OCI-LY7 (cell line): ENCODE results near the gene B9D2. TPM values are rescaled to one million over a fixed set of nuclear protein-coding genes. Genes with fewer than 3 reads are reported as not detected.

Experiments
- BruUV-seq: library from RNA; stranded (reverse); fragments of 400-500 nt; replicated peaks from 2 replicates; lab custom pipeline; 2021; lab: Mats Ljungman, UMichigan
- CTCF ChIA-PET: fragments of 300-600 bp; sonication (Branson Sonifier 250); formaldehyde crosslinking; loops from one replicate; lab custom pipeline; 2022; ENCODE audit warnings: antibody characterized with exemption; ENCODE audit not compliant: unreplicated experiment; lab: Charles Lee
- POLR2A ChIA-PET: fragments of 300-600 bp; sonication (Branson Sonifier 250); formaldehyde crosslinking; loops from one replicate; lab custom pipeline; 2022; ENCODE audit warnings: antibody characterized with exemption; lab: Charles Lee
- DNase-seq: peaks from one replicate; pipeline ENCODE4 v3.0.0-alpha.2; 2015; ENCODE audit warnings: low spot score
- H2AFZ ChIP-seq: fragments of 200-600 bp; sonication (generic), shearing (Covaris generic); 2 replicates; pipeline ENCODE4 v1.6.1; 2014; ENCODE audit warnings: mild to moderate bottlenecking, antibody characterized with exemption, low read length, moderate library complexity
- H3K27ac ChIP-seq: fragments of 200-600 bp; sonication (generic); 2 replicates; pipeline ENCODE4 v1.5.1; 2014; ENCODE audit warnings: mixed run types, low read depth, mild to moderate bottlenecking, moderate library complexity, low read length, inconsistent platforms; ENCODE audit not compliant: poor library complexity, severe bottlenecking
- H3K36me3 ChIP-seq: fragments of 200-600 bp; sonication (generic); 2 replicates; pipeline ENCODE4 v1.6.1; 2014; ENCODE audit warnings: mild to moderate bottlenecking, antibody characterized with exemption, low read length, moderate library complexity, mixed read lengths; ENCODE audit not compliant: insufficient read depth
- H3K4me1 ChIP-seq: fragments of 200-600 bp; sonication (generic); 2 replicates; pipeline ENCODE4 v1.5.1; 2014; ENCODE audit warnings: mild to moderate bottlenecking, low read length; ENCODE audit not compliant: insufficient read depth, poor library complexity, severe bottlenecking
- H3K4me2 ChIP-seq: fragments of 200-600 bp; sonication (generic); 2 replicates; pipeline ENCODE4 v1.6.1; 2014; ENCODE audit warnings: mild to moderate bottlenecking, low read length
- H3K4me3 ChIP-seq: fragments of 200-600 bp; sonication (generic); 2 replicates; pipeline ENCODE4 v1.5.1; 2014; ENCODE audit warnings: mild to moderate bottlenecking, low read depth, low read length; ENCODE audit not compliant: poor library complexity, severe bottlenecking
- H3K79me2 ChIP-seq: fragments of 200-600 bp; sonication (generic); 2 replicates; pipeline ENCODE4 v1.6.1; 2016; ENCODE audit warnings: low read depth, mild to moderate bottlenecking, low read length, moderate library complexity, mixed read lengths; ENCODE audit not compliant: insufficient read depth
- H3K9me2 ChIP-seq: fragments of 200-600 bp; sonication (generic); 2 replicates; pipeline ENCODE4 v1.6.1; 2016; ENCODE audit warnings: mild to moderate bottlenecking, low read length, mixed read lengths; ENCODE audit not compliant: insufficient read depth
- H3K9me3 ChIP-seq: fragments of 200-600 bp; sonication (generic); 2 replicates; pipeline ENCODE4 v1.6.1; 2014; ENCODE audit warnings: mild to moderate bottlenecking, mixed run types, low read length, mixed read lengths
- H4K20me1 ChIP-seq: fragments of 200-600 bp; sonication (generic); 2 replicates; pipeline ENCODE4 v1.6.1; 2014; ENCODE audit warnings: mild to moderate bottlenecking, antibody characterized with exemption, low read length, moderate library complexity, mixed read lengths; ENCODE audit not compliant: insufficient read depth
- CTCF ChIP-seq: fragments of 200-600 bp; sonication (generic); conservative IDR thresholded peaks from 2 replicates; pipeline ENCODE4 v1.5.1; 2014; ENCODE audit warnings: mild to moderate bottlenecking, antibody characterized with exemption, low read length, moderate library complexity, mixed read lengths
- EZH2phosphoT487 ChIP-seq: fragments of 200-600 bp; sonication (generic); IDR thresholded peaks from 2 replicates; pipeline ENCODE4 v1.6.1; 2018; ENCODE audit warnings: low read depth, borderline replicate concordance, mild to moderate bottlenecking, mixed run types, antibody characterized with exemption, low read length, moderate library complexity, mixed read lengths
- intact Hi-C: fragments of 100-400 bp; cut with micrococcal nuclease; formaldehyde crosslinking; loops from one replicate; pipeline ENCODE4 v1.10.0; 2022; ENCODE audit not compliant: unreplicated experiment
- total RNA-seq, 2 experiments: library from RNA; depleted of rRNA in 1 of 2; stranded (reverse); fragments of >200 nt in 1 of 2; shearing (Covaris generic) in 1 of 2; gene quantifications; 2 replicates each; pipeline ENCODE4 v1.2.3, GENCODE V29; 2014 to 2022

B9D2 gene
- total RNA-seq, 2 experiments from 2014 or later = 3.9 to 5.2 TPM

GRCh38 chr19:41395355-41395754, 31.4 kb upstream of the B9D2 start:
- no peak overlapping the region for H2AFZ ChIP-seq
- no peaks in the 10 kb centered on the region for H3K9me2 ChIP-seq
- peaks cover 21% of the 10 kb centered on the region for H3K36me3 ChIP-seq
- intact Hi-C loops = no loop called here
- no peaks in the 10 kb centered on the region for H3K9me3 ChIP-seq
- ChIA-PET POLR2A (no interaction called here), CTCF (no interaction called here)
- peaks cover 34% of the 10 kb centered on the region for H3K79me2 ChIP-seq
- no TSS peak for BruUV-seq
- peak overlapping the region; percentile 96 for H3K4me3 ChIP-seq
- H3K4me2 ChIP-seq = peak overlapping the region; percentile 87
- no peak overlapping the region for H3K27ac ChIP-seq
- H4K20me1 ChIP-seq = no peaks in the 10 kb centered on the region
- no peak for DNase-seq
- H3K4me1 ChIP-seq = peaks cover 29% of the 10 kb centered on the region
- no peak for TF ChIP-seq CTCF
- no peak for TF ChIP-seq EZH2phosphoT487

- BruUV-seq = no TSS peak
- Histone ChIP-seq H3K9me2 (no peaks in the 10 kb centered on the region), H3K4me2 (no peak overlapping the region), H3K79me2 (peaks cover 22% of the 10 kb centered on the region), H3K4me3 (no peak overlapping the region), H2AFZ (no peak overlapping the region), H3K27ac (no peak overlapping the region), H3K9me3 (no peaks in the 10 kb centered on the region), H4K20me1 (no peaks in the 10 kb centered on the region), H3K4me1 (peaks cover 17% of the 10 kb centered on the region), H3K36me3 (peaks cover 44% of the 10 kb centered on the region)
- TF ChIP-seq CTCF (no peak), EZH2phosphoT487 (no peak)
- ChIA-PET POLR2A (interaction anchor here (0.6 to 0.7 kb wide), 2 partner anchors 9 to 741 kb away, joined by 3 to 4 read pairs; no protein-coding TSS in a partner anchor), CTCF (no interaction called here)
- intact Hi-C loops = no loop called here
- no peak for DNase-seq
These were observed 28.8 kb upstream of the B9D2 start for GRCh38 chr19:41392775-41393174.

- no peak overlapping the region for H3K4me2 ChIP-seq
- no peaks in the 10 kb centered on the region for H3K9me2 ChIP-seq
- no peaks in the 10 kb centered on the region for H4K20me1 ChIP-seq
- no TSS peak for BruUV-seq
- peaks cover 50% of the 10 kb centered on the region for H3K36me3 ChIP-seq
- peaks cover 18% of the 10 kb centered on the region for H3K79me2 ChIP-seq
- no peak overlapping the region for H3K4me3 ChIP-seq
- no peak for DNase-seq
- H3K4me1 ChIP-seq = peaks cover 17% of the 10 kb centered on the region
- intact Hi-C loops = no loop called here
- ChIA-PET CTCF (no interaction called here), POLR2A (no interaction called here)
- H2AFZ ChIP-seq = no peak overlapping the region
- no peak for TF ChIP-seq CTCF
- TF ChIP-seq EZH2phosphoT487 = no peak
- no peaks in the 10 kb centered on the region for H3K9me3 ChIP-seq
- H3K27ac ChIP-seq = no peak overlapping the region
These were observed 27.7 kb upstream of the B9D2 start for GRCh38 chr19:41391618-41392017.
